Measurements from ENCODE around the gene IL36G. TPM values are rescaled to one million over a fixed set of nuclear protein-coding genes. Genes with fewer than 3 reads are reported as not detected.

The IL36G gene
- total and polyA plus RNA-seq, 9 of the 15 experiments (the other 6 are each of a cell fraction or from before 2014, with no cell fraction given), result not detected

DNA sequence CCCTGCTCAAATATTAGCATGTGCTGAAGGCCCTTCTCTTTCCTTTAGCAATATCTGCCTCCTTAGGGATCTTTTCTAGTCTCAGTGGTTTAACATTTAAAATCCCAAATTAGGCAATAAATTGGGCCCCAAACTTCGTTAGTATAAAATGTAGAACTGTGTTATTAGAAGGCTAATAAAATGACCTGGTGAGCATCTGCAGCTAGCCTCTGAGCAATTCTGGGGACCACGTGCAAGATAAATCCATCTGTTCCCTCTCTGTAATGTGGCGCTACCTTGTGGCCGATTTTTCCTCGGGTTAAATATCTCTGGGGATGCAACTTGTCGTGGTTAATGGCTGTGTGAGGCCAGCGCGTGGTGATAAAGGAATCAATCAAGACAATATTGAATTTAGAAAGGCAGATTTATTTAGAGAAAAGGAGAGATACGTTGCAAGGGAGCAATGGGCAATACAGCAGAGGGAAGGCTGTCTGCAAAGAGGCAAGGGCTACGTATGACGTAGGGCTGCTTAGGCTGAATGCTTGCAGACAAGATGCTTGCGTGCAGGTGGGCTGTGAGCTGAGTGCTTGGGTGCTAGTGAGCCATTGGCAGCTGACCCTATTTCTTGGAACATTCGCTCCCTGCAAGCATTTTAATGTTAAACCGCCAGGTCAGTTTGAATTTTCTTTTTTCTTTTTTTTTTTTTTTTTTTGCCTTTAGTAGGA lies 18.5 kb upstream of the IL36G start:
- no peak overlapping the region for H3K27ac ChIP-seq (ENCODE audit: extremely low read depth, low read depth, low read length)
- no peak overlapping the region for H3K4me2 ChIP-seq (ENCODE audit: insufficient read depth, low read length)
- intact Hi-C loops (cut with micrococcal nuclease), result loop anchor here (5.0 to 10.0 kb wide), 2 partner anchors 93 to 126 kb away; partner anchors contain the start of gene IL36B
- FAIRE-seq, result no peak
- DNase-seq (ENCODE audit: extremely low read depth in 1 of 4, low spot score in 3 of 4), result peak; percentile 40 to 55 (median 49)
- no peaks in the 10 kb centered on the region for H3K36me3 ChIP-seq (ENCODE audit: control insufficient read depth, insufficient read depth, low read length)
- ChIA-PET CTCF (ENCODE audit: low intra/inter-chr PET ratio) (interaction anchor here (0.5 to 1.9 kb wide), 7 partner anchors 16 to 375 kb away, joined by 3 to 9 read pairs (median 5); partner anchors contain the start of gene CHCHD5), POLR2A (interaction anchor here (0.6 to 1.2 kb wide), 5 partner anchors 19 to 379 kb away, joined by 3 read pairs; no protein-coding TSS in a partner anchor)
- peak overlapping the region; percentile 62 for H2AFZ ChIP-seq (ENCODE audit: low read depth, low read length)
- no TSS peak for BruUV-seq (replicated peaks)
- H3K9me3 ChIP-seq (replicated peaks; ENCODE audit: control insufficient read depth, insufficient read depth, low read depth, low read length), result no peaks in the 10 kb centered on the region
- in situ Hi-C loops (cut with MboI), result no loop called here
- no peaks in the 10 kb centered on the region; a peak in 1 of 5 replicates for H3K4me1 ChIP-seq (replicated peaks in 1 of 2; ENCODE audit: control insufficient read depth in 2 of 2, insufficient read depth in 2 of 2, low read length in 2 of 2)
- H3K9ac ChIP-seq (ENCODE audit: insufficient read depth in 1 of 2, low read depth in 2 of 2, low read length in 2 of 2), result no peak overlapping the region
- H3K4me3 ChIP-seq, result no peak overlapping the region
- WGBS (ENCODE audit: insufficient coverage, low coverage, missing lambda C conversion rate), result 21% methylated on average over 14 of the region's 14 CpGs
- H3K27me3 ChIP-seq (ENCODE audit: control insufficient read depth in 2 of 2, insufficient read depth in 2 of 2, low read length in 2 of 2), result peaks cover 19 to 29% of the 10 kb centered on the region in 2 experiments; a peak in 4 of 5 replicates
- no peaks in the 10 kb centered on the region for H3K79me2 ChIP-seq (ENCODE audit: control insufficient read depth, insufficient read depth, low read length)
- ATAC-seq, result peak; percentile 68
- 0 out of 2 replicates have a peak, but pooled peaks cover 3% of the 10 kb centered on the region for H4K20me1 ChIP-seq (replicated peaks; ENCODE audit: control insufficient read depth, insufficient read depth, low read length)
- no peaks in the 10 kb centered on the region for H3K9me1 ChIP-seq (ENCODE audit: control insufficient read depth, insufficient read depth, low read length)
- TF ChIP-seq, protein P1, sequence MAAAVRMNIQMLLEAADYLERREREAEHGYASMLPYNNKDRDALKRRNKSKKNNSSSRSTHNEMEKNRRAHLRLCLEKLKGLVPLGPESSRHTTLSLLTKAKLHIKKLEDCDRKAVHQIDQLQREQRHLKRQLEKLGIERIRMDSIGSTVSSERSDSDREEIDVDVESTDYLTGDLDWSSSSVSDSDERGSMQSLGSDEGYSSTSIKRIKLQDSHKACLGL (CRISPR knock-in tag; IDR thresholded peaks at IDR 0.05; ENCODE audit: borderline replicate concordance, poor library complexity, severe bottlenecking), result no peak
- no peak for TF ChIP-seq KAT8 (IDR thresholded peaks at IDR 0.05; ENCODE audit: low read depth)
- no peak for TF ChIP-seq KLF10 (CRISPR knock-in tag; IDR thresholded peaks at IDR 0.05)
- TF ChIP-seq EWSR1 (IDR thresholded peaks at IDR 0.05; ENCODE audit: borderline replicate concordance, low read depth, partially characterized antibody), result no peak
- TF ChIP-seq, protein P2, sequence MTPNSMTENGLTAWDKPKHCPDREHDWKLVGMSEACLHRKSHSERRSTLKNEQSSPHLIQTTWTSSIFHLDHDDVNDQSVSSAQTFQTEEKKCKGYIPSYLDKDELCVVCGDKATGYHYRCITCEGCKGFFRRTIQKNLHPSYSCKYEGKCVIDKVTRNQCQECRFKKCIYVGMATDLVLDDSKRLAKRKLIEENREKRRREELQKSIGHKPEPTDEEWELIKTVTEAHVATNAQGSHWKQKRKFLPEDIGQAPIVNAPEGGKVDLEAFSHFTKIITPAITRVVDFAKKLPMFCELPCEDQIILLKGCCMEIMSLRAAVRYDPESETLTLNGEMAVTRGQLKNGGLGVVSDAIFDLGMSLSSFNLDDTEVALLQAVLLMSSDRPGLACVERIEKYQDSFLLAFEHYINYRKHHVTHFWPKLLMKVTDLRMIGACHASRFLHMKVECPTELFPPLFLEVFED (CRISPR knock-in tag; conservative IDR thresholded peaks at IDR 0.05), result no peak
- TF ChIP-seq, protein P3, sequence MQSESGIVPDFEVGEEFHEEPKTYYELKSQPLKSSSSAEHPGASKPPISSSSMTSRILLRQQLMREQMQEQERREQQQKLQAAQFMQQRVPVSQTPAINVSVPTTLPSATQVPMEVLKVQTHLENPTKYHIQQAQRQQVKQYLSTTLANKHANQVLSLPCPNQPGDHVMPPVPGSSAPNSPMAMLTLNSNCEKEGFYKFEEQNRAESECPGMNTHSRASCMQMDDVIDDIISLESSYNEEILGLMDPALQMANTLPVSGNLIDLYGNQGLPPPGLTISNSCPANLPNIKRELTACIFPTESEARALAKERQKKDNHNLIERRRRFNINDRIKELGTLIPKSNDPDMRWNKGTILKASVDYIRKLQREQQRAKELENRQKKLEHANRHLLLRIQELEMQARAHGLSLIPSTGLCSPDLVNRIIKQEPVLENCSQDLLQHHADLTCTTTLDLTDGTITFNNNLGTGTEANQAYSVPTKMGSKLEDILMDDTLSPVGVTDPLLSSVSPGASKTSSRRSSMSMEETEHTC (IDR thresholded peaks at IDR 0.05), result no peak
- TF ChIP-seq CBX5 (IDR thresholded peaks at IDR 0.05; ENCODE audit: borderline replicate concordance, low read depth), result no peak
- TF ChIP-seq RCOR1 (IDR thresholded peaks at IDR 0.05; ENCODE audit: borderline replicate concordance in 1 of 2, low read depth in 2 of 2, low read length in 2 of 2), result 0 out of 4 replicates have a peak, but pooled peaks of 1 of the 2 experiments have one; percentile 24
- no peak for TF ChIP-seq SNRNP70 (optimal IDR thresholded peaks at IDR 0.05; ENCODE audit: low read depth, low read length)
- no peak for TF ChIP-seq ZFX (CRISPR knock-in tag; IDR thresholded peaks at IDR 0.05)
- no peak for TF ChIP-seq ETS2 (tag; IDR thresholded peaks at IDR 0.05; ENCODE audit: borderline replicate concordance, poor library complexity, severe bottlenecking)
- no peak for TF ChIP-seq NCOR1 (IDR thresholded peaks at IDR 0.05)
- TF ChIP-seq BHLHE40 (IDR thresholded peaks at IDR 0.05; ENCODE audit: low read length), result peak; percentile 45; the same call in 1 of the 2 replicates
- no peak for TF ChIP-seq NFXL1 (CRISPR knock-in tag; IDR thresholded peaks at IDR 0.05)
- no peak for TF ChIP-seq MTA1 (IDR thresholded peaks at IDR 0.05; ENCODE audit: borderline replicate concordance)
- TF ChIP-seq ESRRB (CRISPR knock-in tag; IDR thresholded peaks at IDR 0.05; ENCODE audit: borderline replicate concordance), result no peak
- TF ChIP-seq ZNF589 (CRISPR knock-in tag; IDR thresholded peaks at IDR 0.05; ENCODE audit: low read depth), result no peak
- no peak for TF ChIP-seq ZNF830 (CRISPR knock-in tag; IDR thresholded peaks at IDR 0.05)

Data from K562 (cell line).